ENCODE measurements around the gene LSS.
"Not testable (repeated sequence)": the region's sequence is repeated elsewhere in the genome, so short reads cannot be mapped to it uniquely, and the experiment has no call there.

The LSS gene

GRCh38 chr21:46151989-46152926 lies 76.3 kb downstream of the LSS start:
- FAIRE-seq: no peak

DNA sequence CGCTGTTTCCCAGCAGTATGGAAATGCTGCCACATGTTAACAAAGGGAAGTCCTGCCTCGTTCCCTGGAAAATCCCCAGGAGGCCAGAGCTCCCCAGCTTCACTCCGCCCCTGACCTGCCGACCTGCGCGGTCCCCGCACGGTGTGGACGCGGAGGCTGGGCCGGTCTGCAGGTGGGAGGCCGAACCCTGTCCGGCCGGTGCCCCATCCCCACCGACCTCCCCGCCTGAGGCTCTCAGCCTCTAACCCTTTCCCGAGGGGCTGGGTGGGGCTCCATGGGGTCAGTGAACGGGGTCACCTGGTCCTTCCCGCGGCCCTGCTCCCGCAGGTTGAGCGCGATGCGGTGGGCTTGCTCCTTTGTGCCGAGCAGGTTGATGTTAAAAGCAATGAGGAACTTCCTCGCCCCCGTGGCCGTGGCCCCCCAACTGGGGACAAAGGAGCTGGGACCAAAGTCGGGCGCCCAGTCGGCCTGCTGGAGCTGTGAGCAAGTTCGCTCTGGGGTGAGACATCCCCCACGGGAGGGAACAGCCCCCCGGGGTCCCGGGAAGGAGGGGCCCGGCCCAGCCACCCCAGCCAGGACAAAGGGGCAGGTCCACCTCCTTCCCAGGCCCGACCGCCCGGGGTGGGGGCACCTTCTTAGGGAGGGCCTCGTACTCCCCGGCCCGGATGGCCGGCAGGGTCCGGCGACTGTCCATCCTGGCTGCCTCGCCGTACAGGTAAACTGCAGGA lies 77.1 kb downstream of the LSS start:
- no peak for FAIRE-seq

DNA sequence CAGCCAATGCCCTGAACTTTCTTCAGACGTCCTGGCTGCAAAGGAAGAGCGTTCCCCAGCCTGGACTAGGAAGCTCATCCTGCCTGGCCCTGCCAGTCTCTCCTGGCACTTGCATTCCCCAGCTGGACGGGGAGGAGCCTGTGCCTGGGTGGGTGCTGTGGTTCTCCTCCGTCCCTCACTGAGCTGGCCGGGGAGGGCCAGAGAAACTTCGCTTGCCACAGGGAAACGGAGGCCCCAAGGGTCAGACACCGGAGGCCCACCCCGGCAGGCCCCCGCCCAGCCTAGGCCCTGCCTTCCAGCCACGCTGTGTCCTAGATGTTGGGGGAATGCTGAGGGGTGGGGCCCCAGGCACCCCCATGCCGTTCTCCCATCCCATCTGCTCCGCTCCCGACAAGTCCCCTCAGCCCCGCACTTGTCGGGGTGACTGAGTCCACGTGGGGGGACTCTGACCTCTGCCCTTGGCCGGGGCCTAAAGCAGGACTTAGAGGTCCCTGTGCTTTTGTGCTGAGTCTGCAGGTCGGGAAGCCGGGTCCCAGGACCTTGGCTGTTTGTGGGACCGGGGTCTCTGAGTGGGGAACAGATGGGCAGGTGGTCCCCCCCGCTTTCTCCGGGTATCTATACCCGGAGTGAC lies 78.0 kb downstream of the LSS start:
- FAIRE-seq: no peak

DNA sequence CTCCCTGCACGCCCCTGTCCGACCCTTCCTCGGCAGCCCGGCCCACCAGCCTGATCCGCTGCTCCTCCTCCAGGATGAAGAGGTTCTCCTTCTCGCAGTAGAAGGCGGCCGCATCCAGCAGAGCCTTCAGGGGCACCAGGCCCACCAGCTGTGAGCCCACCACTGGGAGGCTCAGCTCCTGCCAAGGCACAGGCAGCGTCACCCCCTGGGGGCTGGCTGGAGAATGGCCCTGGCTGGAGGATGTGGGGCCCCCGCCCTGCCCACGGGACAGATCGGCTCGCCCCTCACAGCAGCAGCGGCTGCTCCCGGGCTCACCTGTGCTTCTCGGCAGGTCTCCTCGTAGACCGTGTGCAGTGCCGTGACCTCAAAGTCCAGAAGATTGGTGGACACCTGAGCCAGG lies 78.5 kb downstream of the LSS start:
- no peak for FAIRE-seq

DNA sequence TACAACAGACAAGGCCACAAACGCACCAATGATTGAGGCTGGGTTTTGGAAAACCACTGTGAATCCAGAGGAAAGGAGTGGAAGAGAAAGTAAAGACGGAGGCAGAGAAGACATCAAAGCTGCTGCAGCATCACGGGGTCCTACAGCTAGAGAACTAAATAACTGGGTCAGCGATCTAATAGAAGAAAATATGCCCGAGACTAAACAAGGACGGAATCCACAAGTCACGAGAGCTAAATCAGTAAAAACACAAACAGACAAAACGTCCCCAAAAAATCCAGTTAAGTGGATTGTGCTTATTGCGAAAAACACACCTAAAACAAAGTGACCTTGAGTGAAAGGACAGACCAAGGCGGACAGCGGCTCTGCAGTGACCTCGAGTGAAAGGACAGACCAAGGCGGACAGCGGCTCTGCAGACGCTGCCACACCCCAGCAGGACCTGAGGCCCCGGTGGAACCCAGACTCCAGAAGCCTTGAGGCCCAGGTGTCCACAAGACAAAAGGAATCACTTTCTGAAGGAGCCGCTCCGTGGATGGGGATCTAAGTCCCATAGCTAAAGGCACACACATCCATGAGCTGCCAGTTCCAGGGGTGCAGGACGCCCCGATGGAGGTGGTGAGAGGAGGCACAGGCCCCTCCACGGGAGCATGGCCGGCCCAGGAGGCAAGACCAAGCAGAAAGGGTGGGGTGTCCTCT lies 79.2 kb downstream of the LSS start:
- no peak for FAIRE-seq

DNA sequence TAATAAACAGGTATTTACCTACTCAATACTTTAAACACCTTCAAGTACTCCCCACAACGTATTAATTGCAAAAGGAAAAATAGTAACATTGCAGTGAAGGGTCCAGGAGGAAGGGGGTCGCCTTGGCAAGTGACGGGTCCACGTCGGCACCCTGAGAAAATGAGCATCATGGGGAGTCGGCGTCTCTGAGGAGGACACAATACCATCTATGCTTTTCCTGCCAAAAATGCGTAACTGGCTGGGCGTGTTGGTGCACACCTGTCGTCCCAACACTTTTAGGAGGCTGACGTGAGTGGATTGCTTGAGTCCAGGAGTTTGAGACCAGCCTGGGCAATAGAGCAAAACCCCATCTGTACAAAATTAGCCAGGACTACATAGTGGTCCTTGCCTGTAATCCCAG lies 80.5 kb downstream of the LSS start:
- no peak for FAIRE-seq

DNA sequence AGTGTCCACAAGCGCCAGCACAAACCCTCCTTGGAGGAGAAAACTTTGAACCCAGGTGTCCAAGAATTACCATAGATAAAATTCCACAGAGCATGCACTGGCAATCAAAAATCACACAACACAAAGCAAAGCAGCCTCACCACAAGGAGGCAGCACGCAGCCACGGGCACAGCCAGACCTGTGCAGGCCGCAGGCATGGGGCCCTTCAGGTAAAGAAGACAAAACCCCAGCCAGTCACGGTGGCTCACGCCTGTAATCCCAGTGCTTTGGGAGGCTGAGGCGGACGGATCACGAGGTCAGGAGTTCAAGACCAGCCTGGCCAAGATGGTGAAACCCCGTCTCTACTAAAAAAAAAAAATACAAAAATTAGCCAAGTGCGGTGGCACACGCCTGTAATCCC lies 81.1 kb downstream of the LSS start:
- FAIRE-seq: not testable (repeated sequence)

DNA sequence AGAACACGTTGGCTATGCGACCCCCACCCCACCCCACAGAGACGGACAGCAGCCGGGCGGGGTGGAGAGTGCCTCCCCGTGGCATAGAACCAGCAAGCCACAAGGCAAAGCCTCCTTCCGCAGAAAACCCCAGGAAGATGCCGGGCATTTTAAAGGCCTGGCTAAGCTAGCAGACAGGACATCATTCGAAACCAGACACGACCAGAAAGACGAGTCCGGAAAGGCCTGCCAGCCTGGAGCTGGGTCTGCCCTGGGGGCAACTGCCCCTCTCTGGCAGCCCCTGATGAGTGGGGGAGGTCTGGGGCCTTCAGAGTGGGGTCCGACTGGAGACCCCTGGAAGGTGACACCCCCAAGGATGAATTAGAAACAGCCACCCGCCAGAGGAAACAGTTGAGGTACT lies 81.7 kb downstream of the LSS start:
- FAIRE-seq: no peak

DNA sequence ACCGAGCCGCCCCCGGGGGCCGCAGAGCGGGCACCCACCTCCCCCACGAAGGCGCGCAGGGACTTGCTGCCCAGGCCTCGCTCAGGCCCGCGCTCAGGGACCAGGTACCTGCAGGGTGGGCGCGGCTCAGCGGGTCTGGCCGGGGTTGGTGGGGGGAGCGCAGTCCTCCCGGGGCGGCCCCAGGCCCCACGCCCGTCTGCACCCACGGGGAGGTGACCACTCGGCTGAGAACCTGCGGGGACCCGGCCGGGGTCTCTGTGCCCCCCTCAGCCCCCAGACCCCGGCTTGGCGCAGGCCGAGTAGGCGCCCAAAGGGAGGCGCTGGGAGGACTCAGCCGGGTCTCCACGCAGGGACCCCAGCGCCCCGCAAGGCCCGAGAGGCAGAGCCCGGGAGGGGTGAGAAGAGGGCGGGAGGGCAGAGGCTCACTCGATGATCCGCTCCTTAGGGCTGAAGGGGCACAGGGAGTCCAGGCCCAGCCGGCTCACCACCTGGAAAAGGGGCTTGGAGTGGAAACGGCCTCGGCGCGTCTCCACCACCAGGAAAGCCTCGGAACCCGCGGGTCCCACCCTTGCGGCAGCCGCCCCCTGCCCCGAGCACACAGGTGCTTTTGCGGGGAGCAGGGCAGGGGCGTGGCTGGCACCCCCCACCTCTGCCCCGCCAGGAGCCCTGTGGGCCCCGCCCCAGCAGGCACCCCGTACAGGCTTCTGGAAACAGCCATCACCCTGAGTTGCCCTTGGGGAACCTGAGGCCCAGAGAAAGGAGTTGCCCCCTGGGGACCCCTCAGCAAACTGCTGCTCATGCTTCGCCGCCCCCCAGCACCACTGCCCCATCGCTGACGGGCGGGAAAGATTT lies 82.5 kb downstream of the LSS start:
- no peak for FAIRE-seq

- no peak for FAIRE-seq
Measured at GRCh38 chr21:46145159-46145839, 83.3 kb downstream of the LSS start.

GRCh38 chr21:46144464-46145070 lies 84.0 kb downstream of the LSS start:
- no peak for FAIRE-seq

DNA sequence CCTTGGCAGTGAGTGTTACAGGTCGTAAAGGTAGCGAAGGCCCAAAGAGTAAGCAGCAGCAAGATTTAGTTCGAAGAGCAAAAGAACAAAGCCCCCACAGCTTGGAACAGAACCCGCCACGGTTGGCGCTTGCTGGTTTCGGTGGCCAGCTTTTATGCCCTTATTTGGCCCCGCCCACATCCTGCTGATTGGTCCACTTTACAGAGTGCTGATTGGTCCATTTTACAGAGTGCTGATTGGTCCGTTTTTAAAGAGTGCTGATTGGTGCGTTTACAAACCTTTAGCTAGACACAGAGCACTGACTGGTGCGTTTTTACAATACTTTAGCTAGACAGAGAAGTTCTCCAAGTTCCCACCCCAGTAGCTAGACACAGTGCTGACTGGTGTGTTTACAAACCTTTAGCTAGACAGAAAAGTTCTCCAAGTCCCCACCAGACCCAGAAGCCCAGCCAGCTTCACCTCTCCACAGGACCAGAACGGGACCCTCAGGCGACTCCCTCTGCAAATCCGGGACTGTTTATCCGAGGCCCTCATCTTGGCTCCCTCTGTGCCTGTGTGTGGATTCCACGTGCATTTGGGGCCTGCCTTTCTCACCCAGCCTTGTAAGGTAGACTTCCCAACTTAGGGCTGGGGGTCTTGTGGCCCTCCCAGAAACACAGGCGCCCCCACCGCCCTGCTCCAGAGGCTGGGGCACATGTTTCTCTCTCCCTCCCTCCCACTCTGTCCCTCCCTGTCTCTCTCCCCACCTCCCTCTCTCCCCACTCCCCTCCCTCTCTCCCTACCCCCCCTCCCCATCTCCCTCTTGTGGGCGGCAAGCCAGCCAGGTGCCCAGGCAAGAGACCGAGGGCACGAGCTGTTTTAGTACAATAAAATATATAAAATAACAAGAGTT lies 85.7 kb downstream of the LSS start:
- no peak for FAIRE-seq

DNA sequence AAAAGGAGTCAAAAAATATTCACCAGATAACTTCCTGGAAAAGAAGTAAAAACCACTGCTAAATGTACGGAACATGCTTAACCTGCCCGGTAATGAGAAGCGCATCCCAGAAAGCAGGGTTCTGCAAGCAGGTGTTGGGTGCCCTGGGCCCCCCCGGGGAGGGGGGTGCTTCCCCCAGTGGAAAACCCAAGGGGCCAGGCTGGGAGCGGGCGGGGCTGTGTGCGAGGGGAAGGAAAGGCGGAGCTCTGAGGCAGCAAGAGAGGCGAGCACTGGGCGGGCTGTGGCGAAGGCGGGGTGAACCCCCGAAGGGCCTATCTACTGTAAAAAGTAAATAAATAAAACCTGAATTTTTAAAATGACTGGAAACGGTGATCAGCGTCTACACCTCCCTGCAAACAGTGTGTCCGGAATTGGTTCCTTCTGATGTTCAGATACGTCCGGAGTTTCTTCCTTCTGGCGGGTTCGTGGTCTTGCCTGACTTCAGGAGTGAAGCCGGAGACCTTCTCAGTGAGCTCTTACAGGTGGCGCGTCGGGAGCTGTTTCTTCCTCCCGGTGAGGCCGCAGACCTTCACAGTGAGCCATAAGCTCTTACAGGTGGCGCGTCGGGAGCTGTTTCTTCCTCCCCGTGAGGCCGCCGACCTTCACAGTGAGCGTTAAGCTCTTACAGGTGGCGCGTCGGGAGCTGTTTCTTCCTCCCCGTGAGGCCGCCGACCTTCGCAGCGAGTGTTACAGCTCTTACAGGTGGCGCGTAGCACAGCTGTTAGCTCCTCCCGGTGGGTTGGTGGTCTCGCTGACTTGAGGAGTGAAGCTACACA lies 86.6 kb downstream of the LSS start:
- FAIRE-seq: no peak

GRCh38 chr21:46140352-46141003 lies 88.1 kb downstream of the LSS start:
- FAIRE-seq: not testable (repeated sequence)

GRCh38 chr21:46139686-46140085 lies 88.9 kb downstream of the LSS start:
- no peak for FAIRE-seq

DNA sequence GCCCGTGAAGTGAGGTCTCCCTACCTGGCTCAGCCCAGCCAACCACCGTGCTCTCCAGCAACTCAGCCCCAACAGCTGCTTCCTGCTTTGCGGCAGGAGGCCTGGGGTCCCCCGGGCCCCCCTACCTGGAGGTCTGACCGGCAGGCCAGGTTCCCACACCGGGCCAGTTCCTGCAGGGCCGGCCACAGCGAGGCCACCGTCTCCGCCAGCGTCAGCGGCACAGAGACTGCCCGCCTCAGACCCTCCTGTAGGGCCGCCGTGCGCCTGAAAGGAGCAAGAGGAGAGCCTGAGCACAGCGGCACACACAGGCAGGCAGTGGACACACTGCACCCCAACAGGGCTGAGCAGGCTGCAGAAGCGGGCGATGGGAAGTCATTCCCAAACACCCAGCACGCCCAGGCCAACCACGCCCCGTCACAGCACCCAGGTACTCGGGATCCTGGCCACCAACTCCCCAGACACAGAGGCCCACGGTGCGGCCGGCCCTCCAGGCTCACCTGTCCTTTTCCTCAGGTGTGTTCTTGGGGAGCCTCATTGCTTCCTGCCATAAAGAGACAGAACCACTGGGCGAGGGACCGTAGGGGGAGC lies 90.1 kb downstream of the LSS start:
- FAIRE-seq: no peak

Measured in endometrium (tissue), 2 donors.